Stimulated activated naive B cell treated with anti-CD40 and anti-IgM and Interleukin-4, amounts not matched to agents 10 μg/mL and 1 μg/mL and 100 μg/mL, for 72 hours (primary cell): ENCODE measurements around the gene TDRD9.

Experiments used
- ATAC-seq, 2 donors: fragments of 150-1000 bp; cut with Tn5 transposase; replicated peaks; 2 replicates each; pipeline ENCODE4 v1.10.0; 2021; ENCODE audit warnings: moderate library complexity in 1 of 2
- DNase-seq: peaks from one replicate; pipeline ENCODE4 v3.0.0; 2021
- H3K27ac Mint-ChIP-seq: one replicate; pipeline ENCODE4 v1.8.0; 2022; ENCODE audit warnings: mild to moderate bottlenecking, mixed read lengths
- H3K27me3 Mint-ChIP-seq, 2 donors: one replicate each; pipeline ENCODE4 v1.8.0; 2022; ENCODE audit warnings: mixed read lengths in 2 of 2
- H3K36me3 Mint-ChIP-seq, 2 donors: one replicate each; pipeline ENCODE4 v1.8.0; 2022; ENCODE audit warnings: mixed read lengths in 2 of 2, mild to moderate bottlenecking in 1 of 2
- H3K4me1 Mint-ChIP-seq, 2 donors: one replicate each; pipeline ENCODE4 v1.8.0; 2022; ENCODE audit warnings: mixed read lengths in 2 of 2, mild to moderate bottlenecking in 1 of 2
- H3K4me3 Mint-ChIP-seq, 2 donors: one replicate each; pipeline ENCODE4 v1.8.0; 2022; ENCODE audit warnings: mild to moderate bottlenecking in 2 of 2, mixed read lengths in 2 of 2, moderate library complexity in 1 of 2
- H3K9me3 Mint-ChIP-seq, 2 donors: one replicate each; pipeline ENCODE4 v1.8.0; 2022; ENCODE audit warnings: mixed read lengths in 2 of 2, mild to moderate bottlenecking in 1 of 2

The TDRD9 gene

DNA sequence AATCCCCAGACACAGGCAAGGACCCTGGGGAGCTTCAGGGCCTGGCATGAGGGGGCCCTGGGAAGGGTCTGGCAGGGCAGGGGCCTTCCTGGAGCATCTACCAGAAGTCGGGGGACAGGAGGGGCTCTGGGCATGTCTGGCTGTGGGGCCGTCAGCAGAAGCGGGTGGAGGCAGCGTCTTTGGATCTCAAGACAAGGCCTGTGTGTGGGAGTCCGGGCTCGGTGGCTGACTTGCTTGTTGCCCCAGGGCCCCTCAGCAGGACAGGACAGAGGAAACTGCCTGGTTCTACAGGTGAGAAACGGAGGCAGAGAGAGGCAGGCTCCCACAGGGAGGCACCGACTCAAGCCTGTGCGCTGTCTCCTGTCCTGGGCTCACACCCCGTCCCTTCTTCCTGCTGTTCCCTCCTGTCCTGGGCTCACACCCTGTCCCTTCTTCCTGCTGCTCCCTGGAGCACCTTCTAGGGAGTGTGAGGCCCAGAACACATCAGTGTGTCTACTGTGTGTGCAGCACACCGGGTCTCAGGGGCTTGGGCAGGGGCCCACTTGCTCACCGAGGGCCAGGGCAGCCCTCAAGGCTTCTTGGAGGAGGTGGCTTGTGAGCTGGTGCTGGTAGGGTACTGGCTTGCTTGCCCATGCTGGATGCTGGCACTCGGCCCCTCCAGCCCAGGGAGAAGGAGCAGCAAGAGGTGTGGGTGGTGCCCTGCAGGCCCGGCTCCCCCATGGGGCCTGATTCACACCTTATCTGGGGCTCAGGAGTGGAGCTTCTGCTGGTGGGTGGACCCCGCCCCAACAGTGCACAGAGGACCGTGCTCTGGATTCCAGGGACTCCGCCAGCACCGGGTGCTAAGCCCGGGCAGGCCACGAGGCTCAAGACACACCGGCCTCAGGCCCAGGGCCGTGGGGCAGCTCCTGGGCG is 172.2 kb downstream of the TDRD9 start:
- H3K36me3 Mint-ChIP-seq = no peaks in the 10 kb centered on the region
- H3K9me3 Mint-ChIP-seq = no peaks in the 10 kb centered on the region
- peaks cover 0 to 2% of the 10 kb centered on the region in 2 donors for H3K4me1 Mint-ChIP-seq
- DNase-seq (no peak), ATAC-seq (no peak)
- H3K27me3 Mint-ChIP-seq = peaks cover 0 to 6% of the 10 kb centered on the region in 2 donors
- no peak overlapping the region for H3K4me3 Mint-ChIP-seq
- no peak overlapping the region for H3K27ac Mint-ChIP-seq

DNA sequence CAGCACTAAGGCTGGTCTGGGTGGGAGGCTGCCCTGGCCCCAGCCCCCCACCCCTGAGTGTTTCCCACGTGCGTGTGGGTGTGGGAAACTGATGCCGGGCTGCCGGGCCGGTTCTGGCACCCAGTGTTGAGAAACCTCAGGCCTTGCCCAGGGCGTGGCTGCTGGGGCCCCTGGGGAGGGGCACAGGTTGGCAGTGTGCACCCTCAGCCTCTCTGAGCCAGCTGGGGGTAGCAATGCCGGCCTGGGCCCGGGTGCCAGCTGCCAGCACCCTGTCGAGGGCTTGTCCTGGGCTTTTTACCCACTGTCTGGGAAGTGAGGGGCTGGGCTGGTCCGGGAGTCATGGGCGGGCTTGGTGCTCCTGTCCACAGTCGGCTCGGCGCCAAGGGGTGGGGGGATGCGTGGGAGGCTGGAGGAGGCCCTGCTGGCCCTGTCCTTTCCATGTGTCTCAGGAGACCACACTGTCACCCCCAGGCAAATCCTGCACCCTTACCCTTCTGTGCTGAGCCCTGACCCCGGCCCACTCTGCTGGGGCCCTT is 172.9 kb downstream of the TDRD9 start:
- DNase-seq (no peak), ATAC-seq (no peak)
- H3K4me3 Mint-ChIP-seq = no peak overlapping the region
- H3K4me1 Mint-ChIP-seq = peaks cover 0 to 2% of the 10 kb centered on the region in 2 donors
- peaks cover 0 to under 1% of the 10 kb centered on the region in 2 donors for H3K27me3 Mint-ChIP-seq
- H3K27ac Mint-ChIP-seq = no peak overlapping the region
- H3K9me3 Mint-ChIP-seq = no peaks in the 10 kb centered on the region
- no peaks in the 10 kb centered on the region for H3K36me3 Mint-ChIP-seq

DNA sequence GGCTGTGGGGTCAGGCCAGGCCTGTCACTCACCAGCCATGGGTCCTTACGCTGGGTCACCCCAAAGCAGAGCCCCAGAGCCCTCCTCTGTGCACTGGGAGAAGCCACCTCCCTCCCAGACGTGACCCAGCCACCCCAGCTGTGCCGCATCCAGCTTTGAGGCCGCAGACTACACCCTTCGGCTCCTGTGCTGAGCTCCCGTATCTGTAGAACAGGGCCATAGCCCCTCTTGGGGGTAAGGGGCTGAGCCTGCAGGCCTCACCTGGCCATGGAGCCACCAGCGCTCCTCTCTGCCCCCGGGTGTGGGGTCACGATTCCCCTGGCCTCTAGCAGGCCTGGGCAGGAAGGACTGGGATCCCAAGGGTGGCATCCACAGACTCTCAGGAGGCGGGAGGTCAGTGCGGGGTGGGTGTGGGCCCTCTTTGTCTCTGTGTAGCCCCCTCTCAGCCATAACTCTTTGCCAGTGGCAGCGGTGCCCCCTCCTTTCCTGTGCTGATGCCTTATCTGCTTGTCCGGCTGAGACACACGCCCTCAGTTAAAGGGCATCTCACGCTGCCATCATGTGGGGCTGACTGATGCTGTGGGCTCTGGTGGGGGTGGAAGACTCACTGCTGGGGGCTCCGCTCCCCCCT is 173.5 kb downstream of the TDRD9 start:
- H3K27me3 Mint-ChIP-seq = no peaks in the 10 kb centered on the region
- peaks cover 0 to under 1% of the 10 kb centered on the region in 2 donors for H3K4me1 Mint-ChIP-seq
- no peak overlapping the region for H3K27ac Mint-ChIP-seq
- ATAC-seq = no peak
- no peak overlapping the region for H3K4me3 Mint-ChIP-seq
- H3K36me3 Mint-ChIP-seq = no peaks in the 10 kb centered on the region
- DNase-seq = no peak
- H3K9me3 Mint-ChIP-seq = no peaks in the 10 kb centered on the region
